ENCODE results near the gene DDX51.

DNA sequence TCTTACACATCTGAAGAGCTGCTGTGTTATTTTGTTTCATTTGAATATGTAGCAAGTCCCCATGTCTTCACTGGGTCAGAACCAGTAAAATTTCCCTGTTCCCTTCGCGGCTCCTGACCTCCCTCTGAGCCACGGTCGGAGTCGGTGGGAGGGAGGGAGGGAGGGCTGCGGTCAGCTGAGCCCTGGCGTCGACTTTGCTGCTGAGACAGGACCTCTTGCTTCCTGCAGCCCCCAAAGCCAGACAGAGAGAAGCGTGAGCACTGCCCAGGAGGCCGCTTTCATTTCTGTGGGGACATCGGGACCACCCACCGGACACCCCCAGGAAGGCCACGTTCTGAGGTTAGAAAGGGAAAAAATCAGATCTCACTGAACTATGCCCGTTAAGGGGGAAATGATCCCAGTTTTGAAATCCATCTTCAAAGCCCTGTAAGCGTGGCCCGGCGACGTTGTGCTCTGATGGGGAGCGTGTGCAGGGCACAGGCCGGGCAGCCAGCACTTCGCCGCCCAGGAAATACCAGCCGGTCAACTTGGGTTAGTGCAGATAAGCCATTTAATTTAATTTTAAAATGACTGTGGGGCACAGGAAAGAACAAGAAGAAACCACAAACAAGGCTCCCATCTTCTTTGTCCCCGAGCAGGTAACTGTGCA is 42.2 kb upstream of the DDX51 start:
- TF ChIP-seq, protein P1, sequence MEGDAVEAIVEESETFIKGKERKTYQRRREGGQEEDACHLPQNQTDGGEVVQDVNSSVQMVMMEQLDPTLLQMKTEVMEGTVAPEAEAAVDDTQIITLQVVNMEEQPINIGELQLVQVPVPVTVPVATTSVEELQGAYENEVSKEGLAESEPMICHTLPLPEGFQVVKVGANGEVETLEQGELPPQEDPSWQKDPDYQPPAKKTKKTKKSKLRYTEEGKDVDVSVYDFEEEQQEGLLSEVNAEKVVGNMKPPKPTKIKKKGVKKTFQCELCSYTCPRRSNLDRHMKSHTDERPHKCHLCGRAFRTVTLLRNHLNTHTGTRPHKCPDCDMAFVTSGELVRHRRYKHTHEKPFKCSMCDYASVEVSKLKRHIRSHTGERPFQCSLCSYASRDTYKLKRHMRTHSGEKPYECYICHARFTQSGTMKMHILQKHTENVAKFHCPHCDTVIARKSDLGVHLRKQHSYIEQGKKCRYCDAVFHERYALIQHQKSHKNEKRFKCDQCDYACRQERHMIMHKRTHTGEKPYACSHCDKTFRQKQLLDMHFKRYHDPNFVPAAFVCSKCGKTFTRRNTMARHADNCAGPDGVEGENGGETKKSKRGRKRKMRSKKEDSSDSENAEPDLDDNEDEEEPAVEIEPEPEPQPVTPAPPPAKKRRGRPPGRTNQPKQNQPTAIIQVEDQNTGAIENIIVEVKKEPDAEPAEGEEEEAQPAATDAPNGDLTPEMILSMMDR (conservative IDR thresholded peaks at IDR 0.05; ENCODE audit: low read depth, low read length) = no peak
- TF ChIP-seq MAZ (IDR thresholded peaks at IDR 0.05; ENCODE audit: borderline replicate concordance, low read depth, low read length) (no peak; the same call in 1 of the 2 replicates), RCOR1 (IDR thresholded peaks at IDR 0.05; ENCODE audit: insufficient replicate concordance, low read length) (no peak)
